Astrocyte (in vitro differentiated cells and primary cell): ENCODE measurements around the gene TRIM61.
"Not testable (repeated sequence)": the region's sequence is repeated elsewhere in the genome, so short reads cannot be mapped to it uniquely, and the experiment has no call there.

Source experiments
- EZH2 ChIP-seq: IDR thresholded peaks from 2 replicates; pipeline ENCODE4 v1.6.1; 2012; ENCODE audit warnings: mild to moderate bottlenecking, low read length, inconsistent platforms; ENCODE audit not compliant: insufficient read depth
- TF ChIP-seq, protein P1 (sequence below): IDR thresholded peaks from 2 replicates; pipeline ENCODE4 v1.5.1; 2011; ENCODE audit warnings: low read depth, mild to moderate bottlenecking, inconsistent platforms, low read length, moderate library complexity; ENCODE audit not compliant: insufficient read depth

DNA sequence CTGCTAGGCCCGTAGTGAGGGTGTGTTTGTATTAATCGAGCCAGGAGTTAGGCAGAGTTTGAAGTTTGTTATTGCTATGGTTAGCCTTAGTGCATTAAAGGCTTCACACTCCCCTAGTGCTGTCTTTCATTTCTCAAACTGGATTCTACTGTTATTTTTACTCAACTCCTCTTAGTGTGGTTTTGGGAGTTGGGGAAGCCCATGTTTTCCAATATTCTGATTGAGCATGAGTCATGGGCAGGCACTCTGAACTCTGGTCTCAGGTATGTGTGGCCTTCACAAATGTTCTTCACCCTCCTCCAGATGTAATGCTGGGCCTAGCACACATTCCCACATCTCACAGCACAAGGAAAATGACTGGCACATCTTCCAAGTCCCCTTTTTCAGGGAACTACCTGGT is 50.4 kb downstream of the TRIM61 start:
- TF ChIP-seq, protein P1, sequence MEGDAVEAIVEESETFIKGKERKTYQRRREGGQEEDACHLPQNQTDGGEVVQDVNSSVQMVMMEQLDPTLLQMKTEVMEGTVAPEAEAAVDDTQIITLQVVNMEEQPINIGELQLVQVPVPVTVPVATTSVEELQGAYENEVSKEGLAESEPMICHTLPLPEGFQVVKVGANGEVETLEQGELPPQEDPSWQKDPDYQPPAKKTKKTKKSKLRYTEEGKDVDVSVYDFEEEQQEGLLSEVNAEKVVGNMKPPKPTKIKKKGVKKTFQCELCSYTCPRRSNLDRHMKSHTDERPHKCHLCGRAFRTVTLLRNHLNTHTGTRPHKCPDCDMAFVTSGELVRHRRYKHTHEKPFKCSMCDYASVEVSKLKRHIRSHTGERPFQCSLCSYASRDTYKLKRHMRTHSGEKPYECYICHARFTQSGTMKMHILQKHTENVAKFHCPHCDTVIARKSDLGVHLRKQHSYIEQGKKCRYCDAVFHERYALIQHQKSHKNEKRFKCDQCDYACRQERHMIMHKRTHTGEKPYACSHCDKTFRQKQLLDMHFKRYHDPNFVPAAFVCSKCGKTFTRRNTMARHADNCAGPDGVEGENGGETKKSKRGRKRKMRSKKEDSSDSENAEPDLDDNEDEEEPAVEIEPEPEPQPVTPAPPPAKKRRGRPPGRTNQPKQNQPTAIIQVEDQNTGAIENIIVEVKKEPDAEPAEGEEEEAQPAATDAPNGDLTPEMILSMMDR, result not testable (repeated sequence)
- TF ChIP-seq EZH2, result not testable (repeated sequence)
